Ishikawa (cell line): Measurements from ENCODE around the gene AFF2.

Experiments
- CEBPB ChIP-seq: IDR thresholded peaks from 2 replicates; pipeline ENCODE4 v1.6.1; 2012
- CREB1 ChIP-seq: IDR thresholded peaks from 2 replicates; pipeline ENCODE4 v1.6.1; 2012; ENCODE audit warnings: low read depth
- EGR1 ChIP-seq: IDR thresholded peaks from 2 replicates; pipeline ENCODE4 v1.6.1; 2012
- EP300 ChIP-seq: IDR thresholded peaks from 2 replicates; pipeline ENCODE4 v1.6.1; 2012; ENCODE audit warnings: borderline replicate concordance
- RAD21 ChIP-seq: IDR thresholded peaks from 2 replicates; pipeline ENCODE4 v1.6.1; 2012; ENCODE audit warnings: low read depth
- TAF1 ChIP-seq: IDR thresholded peaks from 2 replicates; pipeline ENCODE4 v1.6.1; 2012; ENCODE audit warnings: low read depth, mild to moderate bottlenecking

DNA sequence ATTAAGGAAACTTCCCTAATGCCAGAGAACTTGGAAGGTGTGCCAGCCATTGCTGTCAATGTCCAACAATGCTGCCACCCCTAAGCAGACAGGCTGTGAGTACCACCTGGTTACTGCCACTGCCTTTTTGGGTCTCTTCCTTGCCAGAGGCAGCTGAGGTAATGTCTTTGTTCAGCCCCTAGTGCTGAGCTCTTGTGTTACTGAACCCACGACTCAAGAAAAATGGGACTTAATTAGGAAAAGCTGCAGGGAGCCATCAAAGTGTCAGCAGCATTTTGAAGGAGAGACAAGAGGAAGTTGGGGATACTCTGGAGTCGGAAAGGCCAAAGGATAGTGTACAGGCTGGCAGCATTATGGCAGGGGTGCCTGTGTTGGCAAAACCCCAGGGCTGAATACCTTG lies 283.7 kb downstream of the AFF2 start:
- TF ChIP-seq CEBPB (no peak), TAF1 (no peak), EP300 (no peak), CREB1 (no peak), EGR1 (no peak), RAD21 (no peak)
